Measurements from ENCODE around the gene SRGAP1. TPM values are rescaled to one million over a fixed set of nuclear protein-coding genes. Genes with fewer than 3 reads are reported as not detected.

Gene SRGAP1
- total RNA-seq, 1 donor from 2014 or later, result 3.0 TPM

DNA sequence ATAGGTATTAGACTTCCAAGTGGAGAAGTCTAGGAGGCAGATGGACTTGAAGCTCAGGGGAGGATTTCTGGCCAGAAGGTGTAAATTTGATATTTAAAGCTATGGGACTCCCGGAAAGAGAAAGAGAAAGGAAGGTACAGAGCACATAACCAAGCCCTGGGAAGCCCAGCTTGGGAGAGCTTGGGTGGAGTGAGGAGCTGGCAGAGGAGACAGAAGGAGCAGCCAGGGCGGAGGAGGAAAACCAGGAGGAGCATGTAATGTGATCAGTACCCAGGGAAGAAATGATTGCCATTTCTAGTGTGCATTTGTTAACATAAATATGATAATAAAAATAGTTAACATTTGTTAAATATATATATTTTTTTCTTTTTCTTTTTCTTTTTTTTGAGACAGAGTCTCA, 310.2 kb downstream of the SRGAP1 start:
- no peak overlapping the region for H3K4me3 Mint-ChIP-seq
- H3K27me3 ChIP-seq, result no peaks in the 10 kb centered on the region
- no peak overlapping the region for H3K27ac ChIP-seq
- no peaks in the 10 kb centered on the region for H3K36me3 ChIP-seq
- H3K9ac ChIP-seq, result no peak overlapping the region
- peaks cover 2% of the 10 kb centered on the region for H3K36me3 Mint-ChIP-seq
- H3K9me3 ChIP-seq (ENCODE audit: low read depth), result no peaks in the 10 kb centered on the region
- H3K4me2 ChIP-seq, result no peak overlapping the region
- H3K27me3 Mint-ChIP-seq (ENCODE audit: insufficient read depth, low read depth), result no peaks in the 10 kb centered on the region
- no peaks in the 10 kb centered on the region for H4K20me1 ChIP-seq (ENCODE audit: low read depth)
- no peak for DNase-seq (ENCODE audit: low spot score)
- H3K4me1 Mint-ChIP-seq, result peaks cover 4% of the 10 kb centered on the region
- no peak overlapping the region for H2AFZ ChIP-seq (replicated peaks)
- no peaks in the 10 kb centered on the region for H3K79me2 ChIP-seq (ENCODE audit: low read depth)
- H3K27ac Mint-ChIP-seq, result no peak overlapping the region
- no peak for TF ChIP-seq EZH2 (IDR thresholded peaks at IDR 0.05)
- TF ChIP-seq EZH2phosphoT487 (IDR thresholded peaks at IDR 0.05), result no peak
- TF ChIP-seq, protein P1, sequence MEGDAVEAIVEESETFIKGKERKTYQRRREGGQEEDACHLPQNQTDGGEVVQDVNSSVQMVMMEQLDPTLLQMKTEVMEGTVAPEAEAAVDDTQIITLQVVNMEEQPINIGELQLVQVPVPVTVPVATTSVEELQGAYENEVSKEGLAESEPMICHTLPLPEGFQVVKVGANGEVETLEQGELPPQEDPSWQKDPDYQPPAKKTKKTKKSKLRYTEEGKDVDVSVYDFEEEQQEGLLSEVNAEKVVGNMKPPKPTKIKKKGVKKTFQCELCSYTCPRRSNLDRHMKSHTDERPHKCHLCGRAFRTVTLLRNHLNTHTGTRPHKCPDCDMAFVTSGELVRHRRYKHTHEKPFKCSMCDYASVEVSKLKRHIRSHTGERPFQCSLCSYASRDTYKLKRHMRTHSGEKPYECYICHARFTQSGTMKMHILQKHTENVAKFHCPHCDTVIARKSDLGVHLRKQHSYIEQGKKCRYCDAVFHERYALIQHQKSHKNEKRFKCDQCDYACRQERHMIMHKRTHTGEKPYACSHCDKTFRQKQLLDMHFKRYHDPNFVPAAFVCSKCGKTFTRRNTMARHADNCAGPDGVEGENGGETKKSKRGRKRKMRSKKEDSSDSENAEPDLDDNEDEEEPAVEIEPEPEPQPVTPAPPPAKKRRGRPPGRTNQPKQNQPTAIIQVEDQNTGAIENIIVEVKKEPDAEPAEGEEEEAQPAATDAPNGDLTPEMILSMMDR (IDR thresholded peaks at IDR 0.05), result no peak
- H3K4me3 ChIP-seq, result no peak overlapping the region
- H3F3A ChIP-seq (ENCODE audit: low read depth), result no peaks in the 10 kb centered on the region
- H3K4me1 ChIP-seq, result no peaks in the 10 kb centered on the region
- H3K9me3 Mint-ChIP-seq, result peaks cover 2% of the 10 kb centered on the region

DNA sequence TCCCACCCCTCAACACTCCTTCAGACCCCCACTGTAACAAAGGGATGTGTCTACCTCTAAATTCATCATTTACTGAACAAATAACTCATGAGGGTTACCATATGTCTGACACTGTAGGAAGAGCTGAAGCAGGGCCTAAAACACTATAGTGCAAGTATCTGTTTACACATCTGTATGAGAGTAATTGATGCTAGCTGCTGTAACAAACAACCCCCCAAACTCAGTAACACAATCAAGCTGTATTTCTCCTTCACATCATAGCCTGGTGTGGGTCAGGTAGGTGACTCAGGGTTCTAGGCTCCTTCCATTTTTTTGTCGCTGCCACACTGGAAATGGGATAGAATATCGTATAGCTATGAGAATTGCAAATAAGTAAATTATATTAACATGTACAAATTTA, 312.6 kb downstream of the SRGAP1 start:
- H3K4me3 Mint-ChIP-seq, result no peak overlapping the region

DNA sequence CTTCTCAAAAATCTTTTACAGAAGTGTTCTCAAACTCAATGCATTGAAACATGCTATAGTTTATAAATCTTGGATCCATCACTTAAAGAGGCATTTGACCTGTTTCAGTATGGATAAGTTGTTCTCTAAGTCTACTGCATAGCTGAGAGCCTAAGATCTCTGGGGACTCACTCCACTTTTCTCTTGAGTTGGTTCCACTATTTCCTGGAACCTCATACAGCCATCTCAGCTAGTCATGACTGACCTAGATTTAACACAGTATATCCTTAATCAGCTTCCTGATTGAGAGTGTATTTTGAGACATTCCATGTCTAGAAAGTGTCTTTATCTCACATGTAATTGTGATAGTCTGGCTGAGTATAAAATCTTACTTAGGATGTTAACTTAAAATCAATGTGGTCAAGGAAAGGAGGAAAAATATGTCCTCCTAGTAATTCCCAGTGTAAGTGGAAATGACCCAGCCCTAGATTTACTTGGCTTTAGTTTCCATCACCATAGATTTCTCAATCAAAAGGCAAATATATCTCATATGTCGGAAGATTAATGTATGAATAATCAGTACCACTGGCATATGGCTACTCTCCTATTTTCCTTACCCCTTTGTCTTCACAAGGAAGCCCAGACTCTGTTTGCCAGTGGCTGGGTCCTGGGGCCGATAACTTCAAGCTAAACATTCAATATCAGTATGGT, 315.7 kb downstream of the SRGAP1 start:
- Histone ChIP-seq H3K27me3 (no peaks in the 10 kb centered on the region), H3K9me3 (ENCODE audit: low read depth) (no peaks in the 10 kb centered on the region), H3F3A (ENCODE audit: low read depth) (no peaks in the 10 kb centered on the region), H3K36me3 (no peaks in the 10 kb centered on the region), H3K9ac (no peak overlapping the region), H2AFZ (replicated peaks) (peak overlapping the region; percentile 18), H3K79me2 (ENCODE audit: low read depth) (no peaks in the 10 kb centered on the region), H3K4me3 (no peak overlapping the region), H4K20me1 (ENCODE audit: low read depth) (no peaks in the 10 kb centered on the region), H3K27ac (no peak overlapping the region), H3K4me2 (no peak overlapping the region), H3K4me1 (no peaks in the 10 kb centered on the region)
- Mint-ChIP-seq H3K4me3 (no peak overlapping the region), H3K27me3 (ENCODE audit: insufficient read depth, low read depth) (no peaks in the 10 kb centered on the region), H3K36me3 (no peaks in the 10 kb centered on the region), H3K4me1 (no peaks in the 10 kb centered on the region), H3K27ac (no peak overlapping the region), H3K9me3 (peaks cover 2% of the 10 kb centered on the region)
- TF ChIP-seq, protein P1 (IDR thresholded peaks at IDR 0.05), result no peak
- TF ChIP-seq EZH2 (IDR thresholded peaks at IDR 0.05), result no peak
- no peak for TF ChIP-seq EZH2phosphoT487 (IDR thresholded peaks at IDR 0.05)
- no peak for DNase-seq (ENCODE audit: low spot score)

More for the DNA sequence above, 312.6 kb downstream of the SRGAP1 start:
- peaks cover 2% of the 10 kb centered on the region for H3K9me3 Mint-ChIP-seq
- Histone ChIP-seq H3K27me3 (no peaks in the 10 kb centered on the region), H3K4me3 (no peak overlapping the region), H3F3A (ENCODE audit: low read depth) (no peaks in the 10 kb centered on the region), H4K20me1 (ENCODE audit: low read depth) (no peaks in the 10 kb centered on the region), H2AFZ (replicated peaks) (no peak overlapping the region), H3K27ac (no peak overlapping the region), H3K79me2 (ENCODE audit: low read depth) (no peaks in the 10 kb centered on the region), H3K4me1 (no peaks in the 10 kb centered on the region), H3K9ac (no peak overlapping the region), H3K9me3 (ENCODE audit: low read depth) (no peaks in the 10 kb centered on the region), H3K36me3 (no peaks in the 10 kb centered on the region), H3K4me2 (no peak overlapping the region)
- H3K36me3 Mint-ChIP-seq, result no peaks in the 10 kb centered on the region
- H3K4me1 Mint-ChIP-seq, result peaks cover 4% of the 10 kb centered on the region
- H3K27ac Mint-ChIP-seq, result no peak overlapping the region
- H3K27me3 Mint-ChIP-seq (ENCODE audit: insufficient read depth, low read depth), result no peaks in the 10 kb centered on the region
- TF ChIP-seq, protein P1 (IDR thresholded peaks at IDR 0.05), result no peak
- no peak for TF ChIP-seq EZH2 (IDR thresholded peaks at IDR 0.05)
- TF ChIP-seq EZH2phosphoT487 (IDR thresholded peaks at IDR 0.05), result no peak
- DNase-seq (ENCODE audit: low spot score), result no peak
